GM21367 (cell line): Measurements from ENCODE around the gene POC5.
"Not testable (repeated sequence)": the region's sequence is repeated elsewhere in the genome, so short reads cannot be mapped to it uniquely, and the experiment has no call there.

Source experiments
- ATAC-seq: cut with Tn5 transposase; IDR thresholded peaks from one replicate; pipeline ENCODE4 v1.9.1; 2021; ENCODE audit not compliant: unreplicated experiment

Gene POC5

GRCh38 chr5:75717082-75717922, at the start of gene POC5:
POC5 (minus strand) TSS chr5:75717437; CDS start chr5:75712937, 4,500 bp downstream.
- peak; percentile 95 for ATAC-seq

- ATAC-seq: no peak
Observed at GRCh38 chr5:75758116-75758515, 40.9 kb upstream of the POC5 start.

- no peak for ATAC-seq
Observed at GRCh38 chr5:75756981-75757380, 39.7 kb upstream of the POC5 start.

- ATAC-seq: no peak
Observed at GRCh38 chr5:75756211-75756610, 39.0 kb upstream of the POC5 start.

- ATAC-seq: no peak
Observed at GRCh38 chr5:75753182-75753581, 35.9 kb upstream of the POC5 start.

- no peak for ATAC-seq
Observed at GRCh38 chr5:75744355-75744754, 27.1 kb upstream of the POC5 start.

GRCh38 chr5:75736273-75736672, 19.0 kb upstream of the POC5 start:
- ATAC-seq: no peak

GRCh38 chr5:75734913-75735789, 17.9 kb upstream of the POC5 start:
- no peak for ATAC-seq

- ATAC-seq: no peak
Observed at GRCh38 chr5:75733767-75734166, 16.5 kb upstream of the POC5 start.

GRCh38 chr5:75731515-75731914, 14.3 kb upstream of the POC5 start:
- ATAC-seq: not testable (repeated sequence)

GRCh38 chr5:75729321-75729720, 12.1 kb upstream of the POC5 start:
- ATAC-seq: no peak

GRCh38 chr5:75727931-75728330, 10.7 kb upstream of the POC5 start:
- ATAC-seq: no peak

GRCh38 chr5:75726224-75726623, 9.0 kb upstream of the POC5 start:
- not testable (repeated sequence) for ATAC-seq

GRCh38 chr5:75723378-75723777, 6.1 kb upstream of the POC5 start:
- no peak for ATAC-seq

GRCh38 chr5:75721573-75721972, 4.3 kb upstream of the POC5 start:
- ATAC-seq: no peak

- no peak for ATAC-seq
Observed at GRCh38 chr5:75720882-75721281, 3.6 kb upstream of the POC5 start.

- peak; percentile 9 for ATAC-seq
Observed at GRCh38 chr5:75716715-75717081, 539 bp downstream of the POC5 start.

- ATAC-seq: no peak
Observed at GRCh38 chr5:75712091-75712490, 5.1 kb downstream of the POC5 start.

- ATAC-seq: no peak
Observed at GRCh38 chr5:75711151-75711550, 6.1 kb downstream of the POC5 start.

GRCh38 chr5:75710637-75711036, 6.6 kb downstream of the POC5 start:
- no peak for ATAC-seq

GRCh38 chr5:75707911-75708509, 9.2 kb downstream of the POC5 start:
- ATAC-seq: no peak

- ATAC-seq: no peak
Observed at GRCh38 chr5:75706775-75707174, 10.5 kb downstream of the POC5 start.
